Measurements from ENCODE around the gene TAS2R9.

TAS2R9 gene
- total RNA-seq: 0 reads per million in 3 donors

DNA sequence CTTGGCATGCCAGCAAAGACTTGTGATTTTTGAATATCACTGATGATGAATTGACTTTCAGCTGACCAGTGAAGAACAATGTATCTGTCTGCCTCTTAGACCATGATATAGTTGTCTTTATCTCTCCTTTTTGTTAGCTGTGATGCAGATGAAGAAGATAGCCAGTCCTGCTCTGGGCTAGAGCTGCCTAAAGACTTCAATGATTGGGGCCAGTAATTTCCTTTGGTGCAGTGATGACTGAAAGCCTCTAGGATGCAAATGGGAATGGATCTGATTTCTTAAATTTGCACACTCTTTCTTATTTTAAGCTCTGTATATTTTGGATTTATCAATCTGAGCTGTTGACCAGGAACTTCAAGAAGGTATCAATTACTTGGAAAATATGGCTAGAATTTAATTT is at the start of gene TAS2R9:
Gene TAS2R9 (minus strand): TSS at position 101 of the 400 bp plus-strand sequence. CDS start 93 bp downstream, at position 8.
- Histone ChIP-seq H3K27ac (ENCODE audit: insufficient read depth, low read length, poor library complexity, severe bottlenecking) (no peak within 1 kb of the TSS), H3K27me3 (replicated peaks; ENCODE audit: control insufficient read depth, insufficient read depth, low read length, poor library complexity, severe bottlenecking) (no peaks in the 10 kb centered on the region), H3K4me1 (ENCODE audit: control insufficient read depth, insufficient read depth, low read length, poor library complexity, severe bottlenecking) (no peaks in the 10 kb centered on the region), H3K36me3 (ENCODE audit: control insufficient read depth, insufficient read depth, low read length) (no peaks in the 10 kb centered on the region), H3K4me3 (ENCODE audit: insufficient read depth, low read depth, low read length, poor library complexity, severe bottlenecking) (no peak within 1 kb of the TSS), H3K9me3 (ENCODE audit: control insufficient read depth, low read length) (no peaks in the 10 kb centered on the region)
- no peak for DNase-seq

- no peak overlapping the region for H3K4me3 ChIP-seq (ENCODE audit: insufficient read depth, low read depth, low read length, poor library complexity, severe bottlenecking)
- H3K27ac ChIP-seq (ENCODE audit: insufficient read depth, low read length, poor library complexity, severe bottlenecking): no peak overlapping the region
- peaks cover 4% of the 10 kb centered on the region for H3K36me3 ChIP-seq (ENCODE audit: control insufficient read depth, insufficient read depth, low read length)
- no peak for DNase-seq
- no peaks in the 10 kb centered on the region for H3K27me3 ChIP-seq (replicated peaks; ENCODE audit: control insufficient read depth, insufficient read depth, low read length, poor library complexity, severe bottlenecking)
- no peaks in the 10 kb centered on the region for H3K4me1 ChIP-seq (ENCODE audit: control insufficient read depth, insufficient read depth, low read length, poor library complexity, severe bottlenecking)
- H3K9me3 ChIP-seq (ENCODE audit: control insufficient read depth, low read length): no peaks in the 10 kb centered on the region
Observed at GRCh38 chr12:10855807-10856206, 45.8 kb upstream of the TAS2R9 start.

GRCh38 chr12:10853776-10854175 is 43.8 kb upstream of the TAS2R9 start:
- Histone ChIP-seq H3K4me3 (ENCODE audit: insufficient read depth, low read depth, low read length, poor library complexity, severe bottlenecking) (no peak overlapping the region), H3K36me3 (ENCODE audit: control insufficient read depth, insufficient read depth, low read length) (peaks cover 3% of the 10 kb centered on the region), H3K27me3 (replicated peaks; ENCODE audit: control insufficient read depth, insufficient read depth, low read length, poor library complexity, severe bottlenecking) (no peaks in the 10 kb centered on the region), H3K9me3 (ENCODE audit: control insufficient read depth, low read length) (no peaks in the 10 kb centered on the region), H3K4me1 (ENCODE audit: control insufficient read depth, insufficient read depth, low read length, poor library complexity, severe bottlenecking) (peaks cover 3% of the 10 kb centered on the region), H3K27ac (ENCODE audit: insufficient read depth, low read length, poor library complexity, severe bottlenecking) (no peak overlapping the region)
- no peak for DNase-seq

- Histone ChIP-seq H3K4me3 (ENCODE audit: insufficient read depth, low read depth, low read length, poor library complexity, severe bottlenecking) (no peak overlapping the region), H3K4me1 (ENCODE audit: control insufficient read depth, insufficient read depth, low read length, poor library complexity, severe bottlenecking) (peaks cover 3% of the 10 kb centered on the region), H3K9me3 (ENCODE audit: control insufficient read depth, low read length) (no peaks in the 10 kb centered on the region), H3K27ac (ENCODE audit: insufficient read depth, low read length, poor library complexity, severe bottlenecking) (no peak overlapping the region), H3K27me3 (replicated peaks; ENCODE audit: control insufficient read depth, insufficient read depth, low read length, poor library complexity, severe bottlenecking) (no peaks in the 10 kb centered on the region), H3K36me3 (ENCODE audit: control insufficient read depth, insufficient read depth, low read length) (no peaks in the 10 kb centered on the region)
- no peak for DNase-seq
Observed at GRCh38 chr12:10851243-10851858, 41.4 kb upstream of the TAS2R9 start.

GRCh38 chr12:10849425-10849878 is 39.5 kb upstream of the TAS2R9 start, which contains the start of gene PRR4:
TSS of gene PRR4 (minus strand) at chr12:10849475. CDS start at chr12:10849437, 38 bp downstream.
- Histone ChIP-seq H3K9me3 (ENCODE audit: control insufficient read depth, low read length) (no peaks in the 10 kb centered on the region), H3K27ac (ENCODE audit: insufficient read depth, low read length, poor library complexity, severe bottlenecking) (no peak within 1 kb of the TSS), H3K4me3 (ENCODE audit: insufficient read depth, low read depth, low read length, poor library complexity, severe bottlenecking) (no peak within 1 kb of the TSS), H3K36me3 (ENCODE audit: control insufficient read depth, insufficient read depth, low read length) (no peaks in the 10 kb centered on the region), H3K4me1 (ENCODE audit: control insufficient read depth, insufficient read depth, low read length, poor library complexity, severe bottlenecking) (peaks cover 3% of the 10 kb centered on the region), H3K27me3 (replicated peaks; ENCODE audit: control insufficient read depth, insufficient read depth, low read length, poor library complexity, severe bottlenecking) (no peaks in the 10 kb centered on the region)
- DNase-seq: no peak

DNA sequence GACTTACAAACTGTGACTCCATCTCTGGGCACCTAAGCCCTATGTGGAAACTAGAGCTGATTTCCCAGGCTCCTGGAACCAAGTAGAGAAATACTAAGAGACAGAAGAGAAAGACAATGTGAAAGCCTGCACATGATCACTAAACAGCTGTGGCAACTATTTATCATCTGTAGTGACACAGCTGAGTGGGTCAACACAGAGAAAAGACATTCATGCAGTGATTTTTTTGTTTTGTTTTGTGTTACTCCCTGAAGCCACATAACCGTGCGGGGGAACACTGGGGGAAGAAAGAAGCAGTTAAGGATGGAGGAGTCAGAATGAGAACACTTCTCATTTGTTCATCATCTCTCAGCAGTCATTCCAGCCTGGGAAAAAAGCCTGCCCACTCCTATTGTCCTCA is 37.8 kb upstream of the TAS2R9 start:
- H3K4me3 ChIP-seq (ENCODE audit: insufficient read depth, low read depth, low read length, poor library complexity, severe bottlenecking): no peak overlapping the region
- DNase-seq: no peak
- H3K27ac ChIP-seq (ENCODE audit: insufficient read depth, low read length, poor library complexity, severe bottlenecking): no peak overlapping the region
- no peaks in the 10 kb centered on the region for H3K36me3 ChIP-seq (ENCODE audit: control insufficient read depth, insufficient read depth, low read length)
- peaks cover 3% of the 10 kb centered on the region for H3K4me1 ChIP-seq (ENCODE audit: control insufficient read depth, insufficient read depth, low read length, poor library complexity, severe bottlenecking)
- no peaks in the 10 kb centered on the region for H3K27me3 ChIP-seq (replicated peaks; ENCODE audit: control insufficient read depth, insufficient read depth, low read length, poor library complexity, severe bottlenecking)
- H3K9me3 ChIP-seq (ENCODE audit: control insufficient read depth, low read length): no peaks in the 10 kb centered on the region

GRCh38 chr12:10842862-10843261 is 32.9 kb upstream of the TAS2R9 start:
- no peak for DNase-seq

GRCh38 chr12:10838461-10838860 is 28.5 kb upstream of the TAS2R9 start:
- no peak for DNase-seq
- Histone ChIP-seq H3K4me3 (ENCODE audit: insufficient read depth, low read depth, low read length, poor library complexity, severe bottlenecking) (no peak overlapping the region), H3K27ac (ENCODE audit: insufficient read depth, low read length, poor library complexity, severe bottlenecking) (no peak overlapping the region)

More at GRCh38 chr12:10842862-10843261, 32.9 kb upstream of the TAS2R9 start:
- no peak overlapping the region for H3K27ac ChIP-seq (ENCODE audit: insufficient read depth, low read length, poor library complexity, severe bottlenecking)
- no peaks in the 10 kb centered on the region for H3K4me1 ChIP-seq (ENCODE audit: control insufficient read depth, insufficient read depth, low read length, poor library complexity, severe bottlenecking)
- H3K4me3 ChIP-seq (ENCODE audit: insufficient read depth, low read depth, low read length, poor library complexity, severe bottlenecking): no peak overlapping the region
- no peaks in the 10 kb centered on the region for H3K9me3 ChIP-seq (ENCODE audit: control insufficient read depth, low read length)
- no peaks in the 10 kb centered on the region for H3K36me3 ChIP-seq (ENCODE audit: control insufficient read depth, insufficient read depth, low read length)
- no peaks in the 10 kb centered on the region for H3K27me3 ChIP-seq (replicated peaks; ENCODE audit: control insufficient read depth, insufficient read depth, low read length, poor library complexity, severe bottlenecking)

GRCh38 chr12:10829994-10830393 is 20.0 kb upstream of the TAS2R9 start:
- no peak overlapping the region for H3K27ac ChIP-seq (ENCODE audit: insufficient read depth, low read length, poor library complexity, severe bottlenecking)
- no peak overlapping the region for H3K4me3 ChIP-seq (ENCODE audit: insufficient read depth, low read depth, low read length, poor library complexity, severe bottlenecking)
- no peaks in the 10 kb centered on the region for H3K4me1 ChIP-seq (ENCODE audit: control insufficient read depth, insufficient read depth, low read length, poor library complexity, severe bottlenecking)
- no peaks in the 10 kb centered on the region for H3K9me3 ChIP-seq (ENCODE audit: control insufficient read depth, low read length)
- H3K36me3 ChIP-seq (ENCODE audit: control insufficient read depth, insufficient read depth, low read length): no peaks in the 10 kb centered on the region
- DNase-seq: no peak
- H3K27me3 ChIP-seq (replicated peaks; ENCODE audit: control insufficient read depth, insufficient read depth, low read length, poor library complexity, severe bottlenecking): no peaks in the 10 kb centered on the region

More at GRCh38 chr12:10838461-10838860, 28.5 kb upstream of the TAS2R9 start:
- no peaks in the 10 kb centered on the region for H3K4me1 ChIP-seq (ENCODE audit: control insufficient read depth, insufficient read depth, low read length, poor library complexity, severe bottlenecking)
- H3K36me3 ChIP-seq (ENCODE audit: control insufficient read depth, insufficient read depth, low read length): no peaks in the 10 kb centered on the region
- no peaks in the 10 kb centered on the region for H3K9me3 ChIP-seq (ENCODE audit: control insufficient read depth, low read length)
- H3K27me3 ChIP-seq (replicated peaks; ENCODE audit: control insufficient read depth, insufficient read depth, low read length, poor library complexity, severe bottlenecking): no peaks in the 10 kb centered on the region

GRCh38 chr12:10826258-10826657 is 16.3 kb upstream of the TAS2R9 start, which contains the start of gene TAS2R10:
TSS of gene TAS2R10 (minus strand) at chr12:10826358. CDS start at chr12:10826269, 89 bp downstream.
- no peak within 1 kb of the TSS for H3K4me3 ChIP-seq (ENCODE audit: insufficient read depth, low read depth, low read length, poor library complexity, severe bottlenecking)
- no peak within 1 kb of the TSS for H3K27ac ChIP-seq (ENCODE audit: insufficient read depth, low read length, poor library complexity, severe bottlenecking)
- no peaks in the 10 kb centered on the region for H3K4me1 ChIP-seq (ENCODE audit: control insufficient read depth, insufficient read depth, low read length, poor library complexity, severe bottlenecking)
- DNase-seq: no peak
- H3K36me3 ChIP-seq (ENCODE audit: control insufficient read depth, insufficient read depth, low read length): no peaks in the 10 kb centered on the region
- H3K9me3 ChIP-seq (ENCODE audit: control insufficient read depth, low read length): no peaks in the 10 kb centered on the region
- H3K27me3 ChIP-seq (replicated peaks; ENCODE audit: control insufficient read depth, insufficient read depth, low read length, poor library complexity, severe bottlenecking): no peaks in the 10 kb centered on the region
